NCI-H146 (cell line): ENCODE measurements around the gene PRKX.
"Not testable (repeated sequence)": the region's sequence is repeated elsewhere in the genome, so short reads cannot be mapped to it uniquely, and the experiment has no call there.

Experiments
- DNase-seq: peaks from one replicate; lab custom pipeline; 2025; lab: John Stamatoyannopoulos, UW

The PRKX gene

GRCh38 chrX:3577551-3577950, 135.9 kb downstream of the PRKX start:
- no peak for DNase-seq

GRCh38 chrX:3576886-3577501, 136.5 kb downstream of the PRKX start:
- DNase-seq = no peak

GRCh38 chrX:3567686-3568085, 145.8 kb downstream of the PRKX start:
- DNase-seq = no peak

- no peak for DNase-seq
These were observed 150.0 kb downstream of the PRKX start for GRCh38 chrX:3563451-3563850.

- not testable (repeated sequence) for DNase-seq
These were observed 153.4 kb downstream of the PRKX start for GRCh38 chrX:3560010-3560409.
